PC-3 (cell line): ENCODE data around the gene FAM72B.
"Not testable (repeated sequence)": the region's sequence is repeated elsewhere in the genome, so short reads cannot be mapped to it uniquely, and the experiment has no call there.

ENCODE experiments used
- CTCF ChIP-seq: fragments of 300-600 bp; sonication (generic); conservative IDR thresholded peaks from 2 replicates; pipeline ENCODE4 v1.5.1; 2017; ENCODE audit warnings: antibody characterized with exemption, low read depth, mild to moderate bottlenecking, low read length
- EZH2 ChIP-seq: fragments of 300-600 bp; sonication (generic); IDR thresholded peaks from one replicate; pipeline ENCODE4 v1.6.1; 2017; ENCODE audit warnings: antibody characterized with exemption, mild to moderate bottlenecking, low read length; ENCODE audit not compliant: unreplicated experiment
- EZH2phosphoT487 ChIP-seq: fragments of 300-600 bp; sonication (generic); IDR thresholded peaks from 2 replicates; pipeline ENCODE4 v1.6.1; 2018; ENCODE audit warnings: mild to moderate bottlenecking, antibody characterized with exemption, low read length, borderline replicate concordance

DNA sequence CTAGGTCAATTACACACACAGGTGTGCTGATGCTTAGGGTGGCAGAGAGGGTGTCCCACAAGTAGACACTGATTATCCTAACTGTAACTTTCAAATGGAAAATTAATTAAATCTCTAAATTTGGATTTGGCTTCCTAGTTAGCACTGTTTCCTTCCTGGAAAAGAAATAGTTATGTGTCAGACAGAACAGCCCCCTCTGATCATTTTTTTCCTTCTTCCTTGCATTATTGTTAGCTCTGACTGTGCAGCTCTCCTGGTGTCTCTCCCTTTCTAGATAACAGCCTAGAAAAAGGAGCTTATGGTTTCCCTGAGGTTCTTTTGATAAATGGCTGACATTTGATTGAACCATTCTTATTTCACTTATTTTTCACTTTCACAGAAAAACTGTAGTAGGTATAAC, 31.4 kb downstream of the FAM72B start:
- TF ChIP-seq EZH2, CTCF, EZH2phosphoT487: not testable (repeated sequence)
